GM19099 (cell line): ENCODE measurements around the gene ARHGAP1.

Source experiments
- POLR2A ChIP-seq: IDR thresholded peaks from 3 replicates; pipeline ENCODE4 v1.6.1; 2011; ENCODE audit warnings: low read depth; ENCODE audit not compliant: insufficient read length; ENCODE audit errors: extremely low read depth

The ARHGAP1 gene

DNA sequence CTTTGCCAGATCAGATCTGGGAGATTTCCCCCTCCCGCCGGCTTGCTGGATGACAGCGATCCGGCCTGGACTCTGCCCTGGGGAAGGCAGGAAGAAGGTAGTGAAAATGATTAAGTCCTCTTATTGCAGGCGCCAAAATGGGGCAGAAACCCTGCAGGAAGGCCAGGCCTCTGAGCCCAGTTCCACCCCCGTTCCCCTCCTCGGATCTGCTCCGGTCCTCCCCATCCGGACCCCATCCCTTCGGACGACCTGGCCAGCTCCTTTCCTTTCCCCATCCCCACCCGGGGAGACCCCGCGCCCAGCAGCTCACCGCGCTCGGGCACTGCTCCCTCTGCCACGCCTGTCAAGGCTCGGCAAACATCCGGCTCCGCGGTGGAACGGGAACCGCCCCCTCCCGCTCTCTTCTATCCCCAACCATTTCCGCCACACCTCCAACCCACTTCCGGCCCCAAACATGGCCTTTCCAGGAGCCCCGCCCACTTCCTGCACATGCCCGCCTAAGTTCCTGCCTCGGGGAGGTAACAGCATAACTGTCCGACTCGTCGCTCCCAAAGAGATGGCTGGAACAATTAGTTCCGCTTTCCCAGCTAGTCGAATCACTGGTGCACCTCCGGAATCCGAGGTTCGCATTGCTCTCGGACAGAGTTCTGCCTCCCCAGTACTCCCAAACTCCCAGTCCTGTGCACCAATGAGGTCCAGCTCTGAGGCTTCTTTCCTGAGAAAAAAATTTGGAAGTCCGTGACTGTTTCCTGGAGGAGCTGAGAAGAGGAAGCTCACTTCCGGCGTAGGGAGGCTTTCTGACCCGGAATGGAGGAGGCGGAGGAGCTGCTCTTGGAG is at the start of gene ARHGAP1, which contains the start of gene ZNF408:
TSS of gene ARHGAP1 (minus strand) at position 379 of the 837 bp plus-strand sequence. CDS start 4,512 bp downstream, outside the sequence.
TSS of gene ZNF408 (plus strand) at position 791 of the 837 bp plus-strand sequence. CDS start at position 808, 17 bp downstream.
- TF ChIP-seq POLR2A: peak; percentile 87

DNA sequence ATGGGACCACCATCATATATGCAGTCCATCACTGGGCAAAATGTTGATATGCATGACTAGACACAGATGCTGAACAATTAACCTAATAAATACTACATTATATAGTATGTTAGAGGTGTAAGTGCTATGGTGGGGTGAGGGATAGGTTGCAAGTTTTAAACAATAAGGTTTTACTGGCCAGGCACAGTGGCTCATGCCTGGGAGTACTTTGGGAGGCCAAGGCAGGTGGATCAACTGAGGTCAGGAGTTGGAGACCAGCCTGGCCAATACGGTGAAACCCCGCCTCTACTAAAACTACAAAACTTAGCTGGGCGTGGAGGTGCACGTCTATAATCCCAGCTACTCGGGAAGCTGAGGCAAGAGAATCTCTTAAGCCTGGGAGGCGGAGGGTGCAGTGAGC is 46.7 kb upstream of the ARHGAP1 start:
- TF ChIP-seq POLR2A: no peak

DNA sequence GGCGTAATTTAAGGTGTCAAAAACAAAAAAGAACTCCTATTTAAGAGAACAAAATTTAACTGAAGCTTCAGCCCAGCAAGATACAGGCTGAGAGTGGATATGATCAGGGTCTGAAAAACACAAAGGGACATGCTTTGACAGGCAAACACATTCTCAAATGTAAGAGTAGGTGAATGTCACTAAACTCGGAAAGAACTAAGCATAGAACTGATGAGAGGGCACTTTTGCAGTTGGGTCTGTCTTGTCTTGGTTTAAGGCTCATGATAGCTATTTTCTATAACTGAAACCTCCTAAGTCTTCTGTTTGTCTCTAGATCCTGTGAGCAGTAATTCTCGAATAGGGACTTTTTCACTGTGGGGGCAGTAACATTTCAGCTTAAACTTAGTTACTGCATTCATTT is 45.6 kb upstream of the ARHGAP1 start:
- no peak for TF ChIP-seq POLR2A

DNA sequence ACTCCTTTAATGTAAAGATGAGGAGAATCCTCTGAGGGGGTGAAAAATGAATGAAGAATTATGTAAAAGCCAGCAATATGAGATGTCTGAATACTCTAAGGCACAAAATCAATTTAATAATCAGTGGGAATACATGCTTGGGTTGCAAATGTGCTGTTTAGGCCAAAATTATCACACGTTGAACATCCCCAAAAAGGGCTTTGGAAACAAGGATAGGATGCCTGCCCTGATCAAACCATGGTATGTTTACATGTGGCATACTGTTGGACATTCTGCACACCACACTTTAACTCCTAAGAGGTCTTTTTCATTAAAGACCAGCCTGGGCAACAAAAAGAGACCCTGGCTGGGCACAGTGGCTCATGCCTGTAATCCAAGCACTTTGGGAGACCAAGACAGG is 44.9 kb upstream of the ARHGAP1 start:
- TF ChIP-seq POLR2A: no peak

DNA sequence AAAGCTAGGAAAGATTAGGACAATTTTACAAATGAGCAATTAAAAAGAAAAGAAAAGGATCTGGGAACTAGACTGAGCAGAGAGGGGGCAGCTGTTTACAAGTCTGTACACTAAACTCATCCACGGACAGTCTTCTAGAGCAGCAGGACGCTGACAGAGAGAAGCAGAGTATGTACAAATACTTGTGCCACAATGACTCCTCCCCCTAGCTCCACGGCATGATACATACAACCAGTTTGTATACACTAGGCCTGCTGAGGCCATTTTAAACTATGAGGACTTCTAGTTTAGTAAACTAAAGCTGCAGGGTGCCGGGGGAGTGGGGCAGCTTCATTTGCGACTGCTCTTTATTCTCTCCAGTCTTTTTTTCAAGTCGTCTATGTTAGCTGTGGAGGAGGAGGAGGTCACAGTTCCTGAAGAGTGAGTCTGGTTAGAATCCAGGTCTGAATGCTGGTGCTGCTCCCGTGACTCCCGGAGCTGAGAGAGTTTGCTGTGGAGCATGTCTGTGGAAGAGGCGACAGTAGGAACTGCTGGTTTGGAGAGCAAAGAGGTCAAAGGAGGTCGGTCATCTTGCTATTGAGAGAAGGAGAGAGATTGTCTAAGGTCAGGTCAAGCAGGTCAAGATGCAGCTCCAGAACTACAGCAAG is 43.4 kb upstream of the ARHGAP1 start:
- no peak for TF ChIP-seq POLR2A

DNA sequence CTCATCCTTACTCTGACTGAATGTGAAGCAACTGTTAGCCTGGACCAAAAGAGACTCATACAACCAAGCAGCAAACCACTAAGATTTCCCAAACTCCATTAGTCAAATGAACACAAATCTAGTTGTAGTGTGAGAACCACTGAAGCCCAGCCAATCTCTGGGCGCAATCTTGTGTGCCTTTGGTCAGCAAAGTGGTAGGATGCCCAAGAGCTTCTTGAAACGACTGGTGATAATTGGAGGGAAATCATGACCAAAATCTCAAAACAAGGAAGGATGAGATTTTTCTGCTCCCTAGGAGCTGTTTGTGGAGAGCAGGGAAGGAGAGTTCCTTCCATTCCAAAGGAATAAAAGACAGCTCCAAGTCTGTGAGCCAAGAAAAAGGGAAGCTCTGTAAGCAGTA is 42.6 kb upstream of the ARHGAP1 start:
- TF ChIP-seq POLR2A: no peak

DNA sequence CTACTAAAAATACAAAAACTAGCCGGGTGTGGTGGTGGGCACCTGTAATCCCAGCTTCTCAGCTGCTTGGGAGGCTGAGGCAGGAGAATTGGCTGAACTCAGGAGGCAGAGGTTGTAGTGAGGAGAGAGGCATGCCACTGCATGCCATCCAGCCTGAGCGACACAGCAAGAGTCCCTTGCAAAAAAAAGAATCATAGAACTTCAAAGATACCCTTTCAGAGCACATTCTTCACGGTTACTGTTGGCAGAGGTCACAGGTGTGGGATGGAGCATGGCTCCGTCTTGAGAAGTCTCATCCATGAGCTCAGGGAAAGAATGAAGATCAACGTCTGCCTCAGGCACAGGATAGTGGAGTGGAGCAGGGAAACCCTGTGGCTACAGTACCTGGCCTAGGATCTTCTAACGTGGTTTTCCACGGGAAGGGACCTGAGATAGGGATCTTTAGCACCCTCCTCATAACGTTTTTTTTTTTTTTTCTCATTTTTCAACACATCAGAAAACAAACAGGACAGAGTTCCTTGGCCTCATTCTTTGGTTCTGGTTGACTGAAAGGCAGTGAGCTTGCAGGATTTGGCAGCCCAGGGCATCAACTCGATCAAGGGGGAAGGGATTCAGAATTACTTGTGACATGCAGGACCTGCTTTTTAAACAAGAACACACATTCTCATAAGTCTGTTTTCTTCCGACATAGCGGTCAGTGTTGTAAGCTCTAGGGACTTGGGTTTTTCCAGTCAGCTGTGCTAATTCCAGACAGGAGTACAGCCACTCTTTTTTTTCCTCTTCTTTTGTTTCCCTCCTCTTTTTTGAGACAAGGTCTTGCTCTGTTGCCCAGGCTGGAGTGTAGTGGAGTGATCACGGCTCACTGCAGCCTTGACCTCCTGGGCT is 41.4 kb upstream of the ARHGAP1 start:
- TF ChIP-seq POLR2A: no peak

DNA sequence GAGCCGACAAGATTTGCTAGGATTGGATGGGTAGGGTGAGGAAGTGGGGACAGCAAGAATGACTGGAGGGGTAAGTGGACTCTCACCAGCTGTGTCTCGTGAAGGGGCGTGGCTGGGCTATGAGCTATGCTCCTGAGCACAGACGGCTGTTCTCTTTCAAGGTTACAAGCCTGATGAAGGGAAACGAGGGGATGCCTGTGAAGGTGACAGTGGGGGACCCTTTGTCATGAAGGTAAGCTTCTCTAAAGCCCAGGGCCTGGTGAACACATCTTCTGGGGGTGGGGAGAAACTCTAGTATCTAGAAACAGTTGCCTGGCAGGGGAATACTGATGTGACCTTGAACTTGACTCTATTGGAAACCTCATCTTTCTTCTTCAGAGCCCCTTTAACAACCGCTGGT is 38.5 kb upstream of the ARHGAP1 start:
- no peak for TF ChIP-seq POLR2A

DNA sequence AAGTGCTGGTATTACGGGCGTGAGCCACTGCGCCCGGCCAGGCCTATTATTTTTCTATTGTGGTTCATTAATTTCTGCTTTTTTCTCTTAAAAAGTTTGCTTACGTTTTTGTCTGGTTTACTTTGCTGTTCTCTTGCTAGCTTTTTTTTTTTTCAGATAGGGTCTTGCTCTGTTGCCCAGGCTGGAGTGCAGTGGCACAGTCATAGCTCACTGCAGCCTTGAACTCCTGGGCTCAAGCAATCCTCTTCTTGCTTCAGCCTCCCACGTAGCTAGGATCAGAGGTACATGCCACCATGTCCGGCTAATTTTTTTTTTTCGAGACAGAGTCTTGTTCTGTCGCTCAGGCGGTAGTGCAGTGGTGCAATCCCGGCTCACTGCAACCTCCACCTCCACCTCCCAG is 37.3 kb upstream of the ARHGAP1 start:
- TF ChIP-seq POLR2A: no peak

DNA sequence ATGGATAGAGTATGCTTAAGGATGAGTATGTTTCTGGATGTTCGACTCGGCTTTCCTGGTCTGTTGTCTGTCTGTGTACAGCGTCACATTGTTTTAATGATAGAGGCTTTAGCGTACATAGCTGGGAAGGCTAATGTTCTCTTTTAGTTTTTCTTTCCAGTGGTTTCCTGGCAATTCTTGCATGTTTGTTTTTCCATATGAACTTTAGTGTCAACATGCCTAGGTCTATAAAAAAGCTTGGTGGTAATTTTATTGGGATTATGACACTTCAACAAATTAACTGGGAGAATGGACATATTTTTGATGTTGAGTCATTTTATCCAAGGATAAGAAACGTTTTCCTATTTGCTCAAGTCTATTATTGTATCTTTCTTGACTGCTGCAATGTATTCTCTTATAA is 36.2 kb upstream of the ARHGAP1 start:
- TF ChIP-seq POLR2A: no peak

DNA sequence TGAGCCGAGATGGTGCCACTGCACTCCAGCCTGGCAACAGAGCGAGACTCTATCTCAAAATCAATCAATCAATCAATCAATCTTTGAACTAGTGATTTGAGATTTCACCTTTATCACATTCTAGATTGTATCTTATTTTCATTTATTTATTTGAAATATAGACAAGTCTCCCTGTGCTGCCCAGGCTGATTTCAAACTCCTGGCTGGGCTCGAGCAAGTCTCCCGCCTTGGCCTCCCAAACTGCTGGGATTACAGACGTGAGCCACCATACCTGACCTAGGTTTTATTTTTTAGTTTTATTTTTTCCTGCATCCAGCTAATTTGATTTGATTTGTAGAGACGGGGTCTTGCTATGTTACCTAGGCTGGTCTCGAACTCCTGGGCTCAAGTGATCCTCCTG is 35.7 kb upstream of the ARHGAP1 start:
- no peak for TF ChIP-seq POLR2A

DNA sequence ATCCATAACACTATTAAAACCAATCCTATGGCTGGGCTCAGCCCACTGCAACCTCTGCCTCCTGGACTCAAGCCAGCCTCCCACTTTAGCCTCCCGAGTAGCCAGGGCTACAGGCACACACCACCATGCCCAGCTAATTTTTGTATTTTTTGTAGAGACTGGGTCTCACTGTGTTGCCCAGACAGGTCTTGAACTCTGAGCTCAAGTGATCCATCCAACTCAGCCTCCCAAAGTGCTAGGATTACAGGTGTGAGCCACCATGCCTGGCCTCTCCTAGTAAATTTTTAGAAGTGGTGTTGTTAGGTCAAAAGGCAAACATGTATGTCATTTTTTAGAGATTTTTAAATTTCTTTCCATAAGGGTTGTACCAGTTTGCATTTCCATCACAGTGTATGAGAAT is 32.8 kb upstream of the ARHGAP1 start:
- no peak for TF ChIP-seq POLR2A

DNA sequence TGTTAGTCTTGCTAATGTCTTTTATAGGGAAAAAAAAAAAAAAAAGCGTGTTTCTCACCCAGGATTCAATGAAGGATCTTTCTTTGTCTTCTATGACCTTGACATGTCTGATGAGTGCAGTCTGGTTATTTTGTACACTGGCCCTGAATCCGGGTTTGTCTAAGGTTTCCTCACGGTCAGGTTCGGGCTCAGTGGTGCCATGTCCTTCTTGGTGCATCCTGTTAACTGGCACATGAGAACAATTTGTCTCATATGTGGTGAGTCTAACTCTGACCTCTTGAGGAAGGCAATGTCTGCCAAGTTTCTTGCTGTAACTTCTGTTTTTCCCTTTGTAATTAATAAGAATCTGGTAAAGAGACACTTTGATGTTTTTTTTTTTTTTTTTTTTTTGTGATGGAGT is 31.1 kb upstream of the ARHGAP1 start:
- no peak for TF ChIP-seq POLR2A

DNA sequence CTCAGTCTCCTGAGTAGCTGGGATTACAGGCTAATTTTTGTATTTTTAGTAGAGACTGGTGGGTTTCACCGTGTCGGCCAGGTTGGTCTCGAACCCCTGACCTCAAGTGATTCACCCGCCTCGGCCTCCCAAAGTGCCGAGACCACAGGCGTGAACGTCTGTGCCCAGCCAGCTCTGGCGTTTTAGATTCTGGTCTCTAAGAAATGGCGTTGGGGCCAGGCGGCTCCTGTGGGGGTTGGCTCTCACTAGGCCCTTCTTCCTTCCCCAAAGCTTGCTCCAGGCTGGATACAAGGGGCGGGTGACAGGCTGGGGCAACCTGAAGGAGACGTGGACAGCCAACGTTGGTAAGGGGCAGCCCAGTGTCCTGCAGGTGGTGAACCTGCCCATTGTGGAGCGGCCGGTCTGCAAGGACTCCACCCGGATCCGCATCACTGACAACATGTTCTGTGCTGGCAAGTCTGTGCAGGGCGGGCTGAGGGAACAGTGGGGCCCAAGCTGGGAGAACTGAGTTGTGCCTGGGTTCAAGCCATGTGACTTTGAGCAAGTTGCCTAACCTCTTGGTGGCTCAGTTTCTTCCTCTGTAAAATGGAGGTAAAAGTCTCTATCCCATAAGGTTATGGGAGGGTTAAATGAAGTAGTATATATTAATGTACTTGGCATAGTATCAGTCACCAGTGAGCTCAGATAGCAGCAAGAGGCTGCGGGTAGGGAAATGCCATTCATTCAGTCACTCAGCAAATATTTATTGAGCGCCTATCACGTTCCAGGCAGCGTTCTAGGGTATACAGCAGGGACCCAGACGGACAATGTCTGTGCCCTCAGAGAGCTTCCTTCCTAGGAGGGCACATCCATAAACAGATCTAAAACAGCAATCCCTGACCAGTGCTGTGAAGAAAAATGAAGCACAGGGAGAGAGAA is 28.9 kb upstream of the ARHGAP1 start:
- no peak for TF ChIP-seq POLR2A
